Lower lobe of right lung (tissue), 2 donors: ENCODE data around the gene KRTAP25-1. TPM values are rescaled to one million over a fixed set of nuclear protein-coding genes. Genes with fewer than 3 reads are reported as not detected.

Experiments used
- ATAC-seq, 2 donors: fragments of 200-7000 bp; cut with Tn5 transposase; one replicate each; pipeline ENCODE4 v1.9.1; 2020 to 2022; ENCODE audit warnings: mild to moderate bottlenecking in 2 of 2, moderate library complexity in 2 of 2
- DNase-seq: peaks from one replicate; pipeline ENCODE4 v3.0.0-alpha.2; 2020
- H3K27ac ChIP-seq: fragments of 200-600 bp; one replicate; pipeline ENCODE4 v1.8.0; 2022
- H3K27me3 ChIP-seq: fragments of 200-600 bp; one replicate; pipeline ENCODE4 v1.8.0; 2022; ENCODE audit warnings: low read depth
- H3K36me3 ChIP-seq: fragments of 200-600 bp; one replicate; pipeline ENCODE4 v1.8.0; 2022; ENCODE audit warnings: mild to moderate bottlenecking
- H3K4me1 ChIP-seq: fragments of 200-600 bp; one replicate; pipeline ENCODE4 v1.8.0; 2022
- H3K4me3 ChIP-seq: fragments of 200-600 bp; one replicate; pipeline ENCODE4 v1.8.0; 2022; ENCODE audit warnings: mild to moderate bottlenecking
- H3K9me3 ChIP-seq: fragments of 200-600 bp; one replicate; pipeline ENCODE4 v1.8.0; 2022
- intact Hi-C: fragments of 100-400 bp; cut with DNase I; formaldehyde crosslinking; loops from one replicate; pipeline ENCODE4 v1.11.0; 2022
- total RNA-seq: library from RNA; stranded (reverse); fragmentation: NEBNext Ultra II Directional; extraction: Animal tissue kit (Norgen Biotek cat#: 25700); gene quantifications from one replicate; pipeline ENCODE4 v1.2.1, GENCODE V29; 2021
- TF ChIP-seq, protein P1 (sequence below): fragments of 200-600 bp; IDR thresholded peaks from one replicate; pipeline ENCODE4 v1.8.0; 2022; ENCODE audit warnings: antibody characterized with exemption, mild to moderate bottlenecking
- donor health status: DM: no; HTN: yes; CAD: no; lungs with severe emphysema.

KRTAP25-1 gene
- total RNA-seq, 1 donor from 2014 or later, result not detected

DNA sequence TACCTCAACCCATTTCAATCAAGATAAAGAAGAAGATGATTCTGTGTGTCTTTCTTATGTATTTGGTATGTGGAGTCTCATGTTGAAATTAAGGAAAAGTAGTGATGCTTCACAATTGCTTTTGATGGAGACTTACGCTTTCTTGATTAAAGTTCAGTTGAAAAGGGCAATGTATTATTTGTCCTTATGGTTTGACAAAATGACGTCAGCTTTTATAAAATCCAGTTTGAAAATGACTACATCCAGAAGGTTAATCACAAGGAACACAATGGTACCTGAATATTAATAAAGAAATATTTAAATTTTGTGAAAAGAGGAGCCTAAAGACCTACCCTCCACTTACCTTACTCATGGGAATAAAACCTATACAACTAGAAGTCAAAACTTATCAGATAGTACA lies 26.4 kb upstream of the KRTAP25-1 start:
- Histone ChIP-seq H3K4me3 (no peak overlapping the region), H3K36me3 (no peaks in the 10 kb centered on the region), H3K27me3 (peaks cover 4% of the 10 kb centered on the region), H3K4me1 (no peaks in the 10 kb centered on the region), H3K9me3 (no peaks in the 10 kb centered on the region), H3K27ac (no peak overlapping the region)
- ATAC-seq (no peak), DNase-seq (no peak)
- intact Hi-C loops, result no loop called here
- TF ChIP-seq, protein P1, sequence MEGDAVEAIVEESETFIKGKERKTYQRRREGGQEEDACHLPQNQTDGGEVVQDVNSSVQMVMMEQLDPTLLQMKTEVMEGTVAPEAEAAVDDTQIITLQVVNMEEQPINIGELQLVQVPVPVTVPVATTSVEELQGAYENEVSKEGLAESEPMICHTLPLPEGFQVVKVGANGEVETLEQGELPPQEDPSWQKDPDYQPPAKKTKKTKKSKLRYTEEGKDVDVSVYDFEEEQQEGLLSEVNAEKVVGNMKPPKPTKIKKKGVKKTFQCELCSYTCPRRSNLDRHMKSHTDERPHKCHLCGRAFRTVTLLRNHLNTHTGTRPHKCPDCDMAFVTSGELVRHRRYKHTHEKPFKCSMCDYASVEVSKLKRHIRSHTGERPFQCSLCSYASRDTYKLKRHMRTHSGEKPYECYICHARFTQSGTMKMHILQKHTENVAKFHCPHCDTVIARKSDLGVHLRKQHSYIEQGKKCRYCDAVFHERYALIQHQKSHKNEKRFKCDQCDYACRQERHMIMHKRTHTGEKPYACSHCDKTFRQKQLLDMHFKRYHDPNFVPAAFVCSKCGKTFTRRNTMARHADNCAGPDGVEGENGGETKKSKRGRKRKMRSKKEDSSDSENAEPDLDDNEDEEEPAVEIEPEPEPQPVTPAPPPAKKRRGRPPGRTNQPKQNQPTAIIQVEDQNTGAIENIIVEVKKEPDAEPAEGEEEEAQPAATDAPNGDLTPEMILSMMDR, result no peak

DNA sequence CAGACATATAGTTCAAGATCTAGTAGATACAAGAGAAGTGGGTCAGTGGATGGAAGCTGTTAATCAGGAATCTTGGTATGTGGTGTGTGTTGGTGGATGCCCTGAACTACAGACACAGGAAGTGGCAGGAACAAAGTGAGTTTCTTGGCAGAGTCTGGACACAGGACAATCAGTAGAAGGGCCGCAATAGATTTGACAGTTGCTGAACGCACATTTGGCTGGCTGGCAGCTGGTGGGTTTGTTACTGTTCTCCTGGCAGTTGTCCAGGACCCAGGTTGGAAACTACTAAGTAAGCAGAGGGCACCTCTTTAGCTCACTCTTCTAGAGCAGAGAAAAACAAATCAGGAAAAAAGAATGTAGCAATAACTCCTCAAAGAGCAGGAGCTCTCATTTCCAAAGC lies 17.6 kb upstream of the KRTAP25-1 start:
- H3K27ac ChIP-seq, result no peak overlapping the region
- ATAC-seq (no peak), DNase-seq (no peak)
- H3K4me3 ChIP-seq, result no peak overlapping the region
- no peaks in the 10 kb centered on the region for H3K36me3 ChIP-seq
- no peaks in the 10 kb centered on the region for H3K9me3 ChIP-seq
- H3K27me3 ChIP-seq, result no peaks in the 10 kb centered on the region
- intact Hi-C loops, result no loop called here
- TF ChIP-seq, protein P1, result no peak
- H3K4me1 ChIP-seq, result no peaks in the 10 kb centered on the region

DNA sequence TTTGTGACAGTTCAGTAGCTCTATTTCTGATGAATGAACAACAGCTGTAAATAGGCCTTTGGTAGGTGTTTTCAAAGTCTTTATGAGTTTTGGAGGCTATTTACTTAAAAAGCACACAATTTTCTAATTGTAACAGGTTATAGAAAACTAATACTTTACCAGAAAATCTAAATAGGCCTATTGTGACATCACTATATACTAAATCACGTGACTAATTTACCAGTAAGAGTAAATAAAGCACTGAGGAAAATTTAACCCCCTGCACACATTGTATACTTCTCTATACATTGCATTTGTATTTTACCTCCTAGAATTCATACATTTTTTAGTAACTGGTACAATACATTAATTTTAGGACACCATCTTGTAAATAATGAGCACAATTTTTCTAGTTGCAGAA lies 15.8 kb upstream of the KRTAP25-1 start:
- TF ChIP-seq, protein P1, result no peak
- Histone ChIP-seq H3K4me3 (no peak overlapping the region), H3K4me1 (no peaks in the 10 kb centered on the region), H3K9me3 (no peaks in the 10 kb centered on the region), H3K27ac (no peak overlapping the region), H3K36me3 (no peaks in the 10 kb centered on the region), H3K27me3 (no peaks in the 10 kb centered on the region)
- ATAC-seq (no peak), DNase-seq (no peak)
- intact Hi-C loops, result no loop called here

DNA sequence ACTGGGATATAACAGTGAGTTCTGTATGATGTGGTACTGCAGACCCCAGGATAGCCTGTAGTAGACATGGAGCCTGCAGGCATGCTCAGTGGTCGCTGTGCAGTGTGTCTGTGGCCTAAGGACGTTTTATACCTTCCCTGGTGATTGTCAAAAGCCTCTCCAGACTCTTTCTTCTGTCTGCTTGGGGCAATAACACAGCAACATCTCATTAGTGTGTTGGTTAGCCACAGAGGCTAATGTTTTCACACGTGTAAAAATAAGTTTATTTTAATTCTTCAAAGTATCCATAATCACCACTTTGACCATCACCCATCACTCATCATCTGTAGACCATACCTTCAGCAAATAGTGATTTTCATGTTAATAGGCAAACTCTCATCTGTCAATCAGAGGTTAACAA lies 6.5 kb downstream of the KRTAP25-1 start, which contains the start of gene KRTAP24-1:
Gene KRTAP24-1, minus strand, starts transcription at position 101 of the 400 bp plus-strand sequence. Its CDS starts 18 bp downstream, at position 83.
- ATAC-seq (no peak), DNase-seq (no peak)
- intact Hi-C loops, result no loop called here
- TF ChIP-seq, protein P1, result no peak
- H3K27ac ChIP-seq, result no peak within 1 kb of the TSS
- H3K27me3 ChIP-seq, result no peaks in the 10 kb centered on the region
- no peaks in the 10 kb centered on the region for H3K36me3 ChIP-seq
- no peaks in the 10 kb centered on the region for H3K9me3 ChIP-seq
- no peaks in the 10 kb centered on the region for H3K4me1 ChIP-seq
- H3K4me3 ChIP-seq, result no peak within 1 kb of the TSS

DNA sequence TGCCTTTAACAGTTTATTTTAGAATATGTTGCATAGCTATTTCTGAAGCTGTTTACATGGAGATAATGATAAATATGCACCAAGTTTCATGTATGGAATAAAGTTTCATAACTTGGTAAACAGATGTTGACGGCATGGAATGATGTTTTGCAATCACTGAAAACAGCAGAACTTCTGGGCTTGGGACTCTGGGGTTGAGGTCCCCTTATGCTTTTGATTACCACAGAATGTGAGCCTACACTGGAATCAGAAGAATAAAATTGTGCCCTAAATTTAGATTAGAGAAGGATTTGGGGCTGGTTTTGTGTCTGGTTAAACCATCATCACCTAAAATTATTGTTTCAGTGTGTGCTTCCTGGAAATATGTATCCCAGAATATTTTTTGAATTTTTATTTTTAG lies 17.7 kb downstream of the KRTAP25-1 start:
- H3K4me1 ChIP-seq, result no peaks in the 10 kb centered on the region
- DNase-seq (no peak), ATAC-seq (no peak)
- no peak overlapping the region for H3K4me3 ChIP-seq
- TF ChIP-seq, protein P1, result no peak
- no peaks in the 10 kb centered on the region for H3K9me3 ChIP-seq
- no peak overlapping the region for H3K27ac ChIP-seq
- intact Hi-C loops, result no loop called here
- H3K27me3 ChIP-seq, result no peaks in the 10 kb centered on the region
- no peaks in the 10 kb centered on the region for H3K36me3 ChIP-seq

DNA sequence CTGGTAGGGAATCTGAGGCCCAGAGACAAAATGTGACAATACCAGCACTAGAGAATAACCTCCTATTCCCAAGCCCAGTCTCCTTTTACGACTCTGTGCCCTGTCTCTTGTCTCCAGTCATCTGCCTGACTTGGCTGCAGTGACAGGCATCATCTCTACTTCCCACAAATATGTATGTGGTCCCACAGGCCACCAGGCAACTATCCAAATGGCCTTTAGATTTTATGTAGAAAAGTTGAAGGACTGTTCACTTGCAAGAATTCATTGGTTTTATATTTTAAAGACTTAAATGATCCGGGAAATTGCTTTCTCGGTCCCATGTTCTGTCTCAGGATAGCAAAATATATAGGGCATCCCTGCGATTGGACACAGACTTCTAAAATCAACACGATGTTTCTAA lies 18.2 kb downstream of the KRTAP25-1 start:
- DNase-seq, result no peak
- Histone ChIP-seq H3K27ac (no peak overlapping the region), H3K4me1 (no peaks in the 10 kb centered on the region), H3K9me3 (no peaks in the 10 kb centered on the region), H3K4me3 (no peak overlapping the region), H3K36me3 (no peaks in the 10 kb centered on the region), H3K27me3 (no peaks in the 10 kb centered on the region)
- intact Hi-C loops, result no loop called here
- no peak for ATAC-seq
- TF ChIP-seq, protein P1, result no peak
